Measurements from ENCODE around the gene CACNA2D2. TPM values are rescaled to one million over a fixed set of nuclear protein-coding genes. Genes with fewer than 3 reads are reported as not detected.

The CACNA2D2 gene
- total RNA-seq, 1 donor from 2014 or later = not detected

Other genes with a start within 250 kb of the CACNA2D2 start
- 0.53 and 0.66 TPM in 2 replicates for gene SEMA3B, start 234.5 kb downstream of the CACNA2D2 start, total RNA-seq
- not detected in 2 replicates for gene LSMEM2, start 224.5 kb downstream of the CACNA2D2 start, total RNA-seq
- 148 and 187 TPM in 2 replicates for gene IFRD2, start 211.2 kb downstream of the CACNA2D2 start, total RNA-seq
- 9.6 and 10.3 TPM in 2 replicates for gene HYAL3, start 204.2 kb downstream of the CACNA2D2 start, total RNA-seq
- 2.6 and 3.6 TPM in 2 replicates for gene NAA80, start 204.2 kb downstream of the CACNA2D2 start, total RNA-seq
- 6.9 and 7.1 TPM in 2 replicates for gene HYAL1, start 200.1 kb downstream of the CACNA2D2 start, total RNA-seq
- gene HYAL2, start 180.9 kb downstream of the CACNA2D2 start, total RNA-seq = 535 and 564 TPM in 2 replicates
- 24.8 and 36.5 TPM in 2 replicates for gene TUSC2, start 175.4 kb downstream of the CACNA2D2 start, total RNA-seq
- 17.0 and 22.5 TPM in 2 replicates for gene RASSF1, start 162.8 kb downstream of the CACNA2D2 start, total RNA-seq
- 0.13 and 0.35 TPM in 2 replicates for gene ZMYND10, start 157.9 kb downstream of the CACNA2D2 start, total RNA-seq
- 19.9 and 20.1 TPM in 2 replicates for gene NPRL2, start 152.9 kb downstream of the CACNA2D2 start, total RNA-seq
- gene CYB561D2, start 152.8 kb downstream of the CACNA2D2 start, total RNA-seq = 19.1 and 26.3 TPM in 2 replicates
- gene TMEM115, start 144.1 kb downstream of the CACNA2D2 start, total RNA-seq = 36.8 and 38.1 TPM in 2 replicates
- gene C3orf18, start 64.1 kb upstream of the CACNA2D2 start, total RNA-seq = 3.5 and 5.1 TPM in 2 replicates
- 13.7 and 15.2 TPM in 2 replicates for gene HEMK1, start 65.9 kb upstream of the CACNA2D2 start, total RNA-seq
- gene CISH, start 108.1 kb upstream of the CACNA2D2 start, total RNA-seq = 0.28 and 0.46 TPM in 2 replicates
- 18.9 and 32.4 TPM in 2 replicates for gene MAPKAPK3, start 113.5 kb upstream of the CACNA2D2 start, total RNA-seq
- gene DOCK3, start 171.3 kb upstream of the CACNA2D2 start, total RNA-seq = under 0.01 and 0.04 TPM in 2 replicates

All from pulmonary artery endothelial cell (primary cell).